HepG2 (cell line): Measurements from ENCODE around the gene BCAS3. TPM values are rescaled to one million over a fixed set of nuclear protein-coding genes. Genes with fewer than 3 reads are reported as not detected.

Experiments used
- ATAC-seq: fragments of 200-7000 bp; cut with Tn5 transposase; 3 replicates; pipeline ENCODE4 v1.9.1; 2020; ENCODE audit warnings: mild to moderate bottlenecking, moderate library complexity
- BruUV-seq: library from RNA; stranded (reverse); fragments of 400-500 nt; replicated peaks from 2 replicates; lab custom pipeline; 2021; lab: Mats Ljungman, UMichigan
- CTCF ChIA-PET: fragments of 300-600 bp; formaldehyde crosslinking; extraction: SDS; loops from one replicate; lab custom pipeline; 2021; ENCODE audit warnings: low total read pairs, inconsistent platforms, low intra/inter-chr PET ratio; lab: Yijun Ruan, JAX
- POLR2A ChIA-PET: fragments of 350-600 bp; sonication (Branson Sonifier 250); formaldehyde crosslinking; loops from one replicate; lab custom pipeline; 2020; ENCODE audit warnings: antibody characterized with exemption, inconsistent platforms; lab: Yijun Ruan, JAX
- DNase-seq: peaks from one replicate; pipeline ENCODE4 v3.0.0-alpha.2; 2015; ENCODE audit warnings: low spot score
- FAIRE-seq: peaks from 3 replicates; lab custom pipeline; 2011; peaks lifted over from hg19 to GRCh38; lab: Jason Lieb, UNC
- H2AFZ ChIP-seq: one replicate; pipeline ENCODE4 v1.6.1; 2011; ENCODE audit warnings: low read length, inconsistent platforms
- H3K27ac ChIP-seq: fragments of 300-600 bp; 3 replicates; pipeline ENCODE4 v1.8.0; 2011; ENCODE audit warnings: mixed run types, mild to moderate bottlenecking, mixed read lengths, low read length, inconsistent platforms; ENCODE audit not compliant: insufficient read depth; ENCODE audit errors: extremely low read length
- H3K27me3 ChIP-seq, 2 experiments: fragments of 200-600 bp in 1 of 2; 2 replicates in 1 of 2; 3 replicates in 1 of 2; pipeline versions ENCODE4 v1.6.0 to v1.8.0; 2011; ENCODE audit warnings: low read length in 2 of 2, mild to moderate bottlenecking in 2 of 2, moderate library complexity in 2 of 2, inconsistent platforms in 1 of 2; ENCODE audit not compliant: insufficient read depth in 2 of 2, control insufficient read depth in 1 of 2
- H3K36me3 ChIP-seq, 2 experiments: fragments of 200-600 bp in 1 of 2; replicated peaks in 1 of 2; 2 replicates in 1 of 2; 3 replicates in 1 of 2; pipeline versions ENCODE4 v1.5.1 to v1.8.0; 2011; ENCODE audit warnings: low read length in 2 of 2, inconsistent platforms in 1 of 2; ENCODE audit not compliant: insufficient read depth in 2 of 2, control insufficient read depth in 1 of 2
- H3K4me1 ChIP-seq: 2 replicates; pipeline ENCODE4 v1.5.1; 2012; ENCODE audit warnings: low read length, inconsistent platforms; ENCODE audit not compliant: insufficient read depth
- H3K4me2 ChIP-seq: 2 replicates; pipeline ENCODE4 v1.6.0; 2011; ENCODE audit warnings: low read depth, low read length, inconsistent platforms
- H3K4me3 ChIP-seq, 3 experiments: fragments of 200-600 bp in 1 of 3; sonication (generic), shearing (Covaris generic) in 1 of 3; replicated peaks in 1 of 3; 2 replicates each; pipeline ENCODE4 v1.5.1; 2011 to 2016; ENCODE audit warnings: low read length in 3 of 3, inconsistent platforms in 2 of 3, low read depth in 2 of 3, mild to moderate bottlenecking in 2 of 3, control low read depth in 1 of 3, mixed read lengths in 1 of 3; ENCODE audit not compliant: insufficient read depth in 1 of 3
- H3K79me2 ChIP-seq: one replicate; pipeline ENCODE4 v1.6.1; 2011; ENCODE audit warnings: low read length, inconsistent platforms; ENCODE audit not compliant: insufficient read depth
- H3K9ac ChIP-seq: 2 replicates; pipeline ENCODE4 v1.6.0; 2011; ENCODE audit warnings: mild to moderate bottlenecking, low read depth, low read length, inconsistent platforms; ENCODE audit not compliant: insufficient read depth
- H3K9me3 ChIP-seq: 2 replicates; pipeline ENCODE4 v1.5.1; 2012; ENCODE audit warnings: mild to moderate bottlenecking, low read length
- H4K20me1 ChIP-seq: 2 replicates; pipeline ENCODE4 v1.6.0; 2011; ENCODE audit warnings: inconsistent platforms, mild to moderate bottlenecking, low read length, moderate library complexity; ENCODE audit not compliant: insufficient read depth
- E2F5 ChIP-seq: sonication (generic); formaldehyde crosslinking; conservative IDR thresholded peaks from 2 replicates; pipeline ENCODE4 v1.4.0; 2020; ENCODE audit warnings: missing genetic modification reagents
- FOSL2 ChIP-seq: sonication (generic); formaldehyde crosslinking; IDR thresholded peaks from 2 replicates; pipeline ENCODE4 v1.4.0; 2020; ENCODE audit warnings: missing genetic modification reagents
- HBP1 ChIP-seq: IDR thresholded peaks from 2 replicates; pipeline ENCODE4 v1.6.1; 2016; ENCODE audit warnings: low read depth, control low read depth
- MAX ChIP-seq: IDR thresholded peaks from 2 replicates; pipeline ENCODE4 v1.6.1; 2012; ENCODE audit warnings: inconsistent platforms
- MTF2 ChIP-seq: sonication (generic); formaldehyde crosslinking; IDR thresholded peaks from 2 replicates; pipeline ENCODE4 v1.5.0; 2020; ENCODE audit warnings: missing genetic modification reagents, borderline replicate concordance
- SIN3A ChIP-seq: IDR thresholded peaks from 2 replicates; pipeline ENCODE4 v1.6.1; 2011; ENCODE audit warnings: low read depth, mild to moderate bottlenecking, control low read depth, low read length, borderline replicate concordance
- SNRNP70 ChIP-seq: fragments of 200-400 bp; formaldehyde crosslinking; IDR thresholded peaks from 2 replicates; pipeline ENCODE4 v1.6.1; 2017; ENCODE audit warnings: mild to moderate bottlenecking, low read depth, low read length, moderate library complexity
- SOX6 ChIP-seq, 2 experiments: fragments of 450-650 bp in 1 of 2; sonication (generic) in 1 of 2; formaldehyde crosslinking in 1 of 2; IDR thresholded peaks; 2 replicates each; pipeline versions ENCODE4 v1.4.0 to v1.6.1; 2017 to 2020; ENCODE audit warnings: antibody characterized with exemption in 1 of 2, mild to moderate bottlenecking in 1 of 2, missing genetic modification reagents in 1 of 2
- SYNCRIP ChIP-seq: fragments of 200-400 bp; formaldehyde crosslinking; IDR thresholded peaks from 2 replicates; pipeline ENCODE4 v1.6.1; 2018; ENCODE audit warnings: mild to moderate bottlenecking, low read depth, low read length; ENCODE audit not compliant: insufficient read depth
- TEAD2 ChIP-seq: sonication (generic); formaldehyde crosslinking; IDR thresholded peaks from 2 replicates; pipeline ENCODE4 v1.9.0; 2021; ENCODE audit warnings: missing genetic modification reagents
- TSC22D2 ChIP-seq: sonication (generic); formaldehyde crosslinking; IDR thresholded peaks from 2 replicates; pipeline ENCODE4 v1.5.1; 2020; ENCODE audit warnings: missing genetic modification reagents, mild to moderate bottlenecking, borderline replicate concordance
- ZBTB8A ChIP-seq: sonication (generic); formaldehyde crosslinking; IDR thresholded peaks from 2 replicates; pipeline ENCODE4 v1.4.0; 2020; ENCODE audit warnings: mild to moderate bottlenecking, low read depth, missing genetic modification reagents, borderline replicate concordance
- ZNF224 ChIP-seq: sonication (generic); formaldehyde crosslinking; IDR thresholded peaks from 2 replicates; pipeline ENCODE4 v1.5.0; 2020; ENCODE audit warnings: mild to moderate bottlenecking, missing genetic modification reagents
- ZNF253 ChIP-seq: sonication (generic); formaldehyde crosslinking; IDR thresholded peaks from 2 replicates; pipeline ENCODE4 v1.8.0; 2022; ENCODE audit warnings: mild to moderate bottlenecking, missing genetic modification reagents, borderline replicate concordance
- ZNF256 ChIP-seq: sonication (generic); formaldehyde crosslinking; conservative IDR thresholded peaks from 2 replicates; pipeline ENCODE4 v1.4.0; 2020; ENCODE audit warnings: missing genetic modification reagents
- ZNF367 ChIP-seq: sonication (generic); formaldehyde crosslinking; IDR thresholded peaks from 2 replicates; pipeline ENCODE4 v1.4.0; 2020; ENCODE audit warnings: missing genetic modification reagents, borderline replicate concordance
- ZNF562 ChIP-seq: sonication (generic); formaldehyde crosslinking; IDR thresholded peaks from 2 replicates; pipeline ENCODE4 v1.8.0; 2022; ENCODE audit warnings: missing genetic modification reagents, borderline replicate concordance
- ZNF790 ChIP-seq: sonication (generic); formaldehyde crosslinking; IDR thresholded peaks from 2 replicates; pipeline ENCODE4 v1.8.0; 2022; ENCODE audit warnings: missing genetic modification reagents, mild to moderate bottlenecking, borderline replicate concordance
- WGBS: methylation state at CpG from one replicate; pipeline ENCODE4 v1.1.6; 2017; ENCODE audit warnings: low lambda C conversion rate; 5-methylcytosine and 5-hydroxymethylcytosine counted together
- in situ Hi-C: cut with HindIII; loops from 2 replicates; pipeline ENCODE4 v1.10.0; 2017; ENCODE audit warnings: low pct_unique_long_range_greater_than_20kb; ENCODE audit not compliant: extremely low pct_ligation_motif_present
- intact Hi-C: fragments of 100-400 bp; cut with micrococcal nuclease; formaldehyde crosslinking; loops from one replicate; pipeline ENCODE4 v1.10.0; 2022; ENCODE audit not compliant: unreplicated experiment
- polyA plus RNA-seq, 8 experiments: library from polyadenylated mRNA; depleted of rRNA in 3 of 8; stranded (reverse) in 7 of 8; unstranded in 1 of 8; fragments of >200 nt; fragmentation: Illumina TruSeq in 4 of 8; extraction: Trizol in 4 of 8; gene quantifications; 2 replicates each; pipeline versions ENCODE4 v1.2.1 to v1.2.3, GENCODE V29; 2011 to 2016; ENCODE audit warnings: low read depth in 4 of 8, missing spikeins in 1 of 8, mixed read lengths in 1 of 8; ENCODE audit not compliant: insufficient read depth in 1 of 8
- total RNA-seq, 5 experiments: library from RNA; depleted of rRNA; stranded (reverse); fragments of >200 nt; fragmentation: Illumina TruSeq; extraction: Trizol; gene quantifications; 2 replicates each; pipeline ENCODE4 v1.2.3, GENCODE V29; 2016; ENCODE audit warnings: low read depth in 1 of 5

Gene BCAS3
- total and polyA plus RNA-seq, 2 of the 13 experiments (the other 11 are each of a cell fraction or from before 2014, with no cell fraction given): 10.7 to 11.2 TPM

- ATAC-seq: no peak
- H3K4me1 ChIP-seq: peaks cover 64% of the 10 kb centered on the region
- 90% methylated on average over 4 of the region's 4 CpGs for WGBS
- H4K20me1 ChIP-seq: no peaks in the 10 kb centered on the region
- intact Hi-C loops (no loop called here), in situ Hi-C loops (no loop called here)
- FAIRE-seq: no peak
- ChIA-PET CTCF (no interaction called here), POLR2A (interaction anchor here (1.5 kb wide), 1 partner anchor 14 kb away, joined by 4 read pairs; no protein-coding TSS in a partner anchor)
- H3K9me3 ChIP-seq: no peaks in the 10 kb centered on the region
- H3K27ac ChIP-seq: no peak overlapping the region
- BruUV-seq: no TSS peak
- H3K4me3 ChIP-seq: no peak overlapping the region
- H3K79me2 ChIP-seq: no peaks in the 10 kb centered on the region
- TF ChIP-seq SYNCRIP: no peak
- TF ChIP-seq SIN3A: no peak
- no peak for TF ChIP-seq FOSL2 (CRISPR knock-in tag)
- no peak for TF ChIP-seq E2F5 (CRISPR knock-in tag)
- no peak for TF ChIP-seq ZBTB8A
- no peak for TF ChIP-seq SNRNP70
- no peak for TF ChIP-seq MTF2 (CRISPR knock-in tag)
- TF ChIP-seq MAX: no peak
- no peak for TF ChIP-seq ZNF367 (CRISPR knock-in tag)
- TF ChIP-seq ZNF562 (CRISPR knock-in tag): no peak
- no peak for TF ChIP-seq SOX6 (IDR thresholded peaks at IDR 0.05)
- no peak for TF ChIP-seq SOX6 (CRISPR knock-in tag; IDR thresholded peaks at IDR 0.05)
- TF ChIP-seq TEAD2 (CRISPR knock-in tag): no peak
- no peak for TF ChIP-seq ZNF224 (CRISPR knock-in tag)
- TF ChIP-seq ZNF790 (CRISPR knock-in tag): no peak
- no peak for TF ChIP-seq TSC22D2 (CRISPR knock-in tag)
- TF ChIP-seq ZNF256 (CRISPR knock-in tag): no peak
- TF ChIP-seq HBP1: no peak
- TF ChIP-seq ZNF253: no peak
- no peaks in the 10 kb centered on the region for H3K27me3 ChIP-seq
- no peaks in the 10 kb centered on the region for H3K36me3 ChIP-seq
- DNase-seq: no peak
- no peak overlapping the region for H3K4me2 ChIP-seq
- H2AFZ ChIP-seq: no peak overlapping the region
- H3K9ac ChIP-seq: no peak overlapping the region
Measured at GRCh38 chr17:61322325-61323002, 644.8 kb downstream of the BCAS3 start.
